Endothelial cell of umbilical vein (primary cell): ENCODE data around the gene SEPTIN3. TPM values are rescaled to one million over a fixed set of nuclear protein-coding genes. Genes with fewer than 3 reads are reported as not detected.

Experiments
- BruUV-seq: library from RNA; stranded (reverse); fragments of 400-500 nt; replicated peaks from 2 replicates; lab custom pipeline; 2021; lab: Mats Ljungman, UMichigan
- CTCF ChIA-PET: fragments of 300-600, 350-600 bp; sonication (Branson Sonifier 250); formaldehyde crosslinking; loops from one replicate; lab custom pipeline; 2021; ENCODE audit warnings: antibody characterized with exemption, inconsistent platforms; lab: Charles Lee
- POLR2A ChIA-PET: fragments of 300-600, 350-600 bp; sonication (Branson Sonifier 250); formaldehyde crosslinking; loops from one replicate; lab custom pipeline; 2021; ENCODE audit warnings: antibody characterized with exemption, inconsistent platforms; lab: Charles Lee
- DNase-seq: peaks from one replicate; pipeline ENCODE4 v3.0.0-alpha.2; 2011; ENCODE audit warnings: low read depth, low spot score
- FAIRE-seq: peaks from 2 replicates; lab custom pipeline; 2011; peaks lifted over from hg19 to GRCh38; lab: Jason Lieb, UNC
- H2AFZ ChIP-seq: 2 replicates; pipeline ENCODE4 v1.6.0; 2012; ENCODE audit warnings: low read depth, low read length, control low read depth, inconsistent platforms
- H3K27ac ChIP-seq: 2 replicates; pipeline ENCODE4 v1.5.1; 2011; ENCODE audit warnings: low read depth, mild to moderate bottlenecking, control low read depth, low read length, moderate library complexity; ENCODE audit not compliant: insufficient read depth
- H3K27me3 ChIP-seq, 2 experiments: 2 replicates each; pipeline versions ENCODE4 v1.6.0 to v1.6.1; 2011; ENCODE audit warnings: low read length in 2 of 2, mixed read lengths in 1 of 2; ENCODE audit not compliant: control insufficient read depth in 2 of 2, insufficient read depth in 2 of 2
- H3K36me3 ChIP-seq, 2 experiments: 2 replicates in 1 of 2; 3 replicates in 1 of 2; pipeline ENCODE4 v1.5.1; 2011; ENCODE audit warnings: low read length in 2 of 2, mild to moderate bottlenecking in 1 of 2, moderate library complexity in 1 of 2; ENCODE audit not compliant: control insufficient read depth in 2 of 2, insufficient read depth in 2 of 2; ENCODE audit errors: extremely low read depth in 1 of 2
- H3K4me1 ChIP-seq: 3 replicates; pipeline ENCODE4 v1.5.1; 2011; ENCODE audit warnings: mild to moderate bottlenecking, low read length; ENCODE audit not compliant: control insufficient read depth, insufficient read depth; ENCODE audit errors: extremely low read depth
- H3K4me2 ChIP-seq: 2 replicates; pipeline ENCODE4 v1.6.1; 2011; ENCODE audit warnings: low read length, control low read depth, mixed read lengths; ENCODE audit not compliant: insufficient read depth
- H3K4me3 ChIP-seq, 3 experiments: fragments of 200-600 bp in 1 of 3; sonication (generic), shearing (Covaris generic) in 1 of 3; replicated peaks in 1 of 3; 2 replicates each; pipeline ENCODE4 v1.5.1; 2011 to 2016; ENCODE audit warnings: control low read depth in 3 of 3, low read length in 3 of 3, mild to moderate bottlenecking in 2 of 3, inconsistent platforms in 1 of 3, low read depth in 1 of 3, moderate library complexity in 1 of 3; ENCODE audit not compliant: insufficient read depth in 1 of 3
- H3K79me2 ChIP-seq: 2 replicates; pipeline ENCODE4 v1.6.0; 2012; ENCODE audit warnings: low read length, inconsistent platforms; ENCODE audit not compliant: control insufficient read depth, insufficient read depth
- H3K9ac ChIP-seq: replicated peaks from 2 replicates; pipeline ENCODE3; 2011; ENCODE audit warnings: low read length, control low read depth; ENCODE audit not compliant: insufficient read depth; ENCODE audit errors: extremely low read depth
- H3K9me1 ChIP-seq: replicated peaks from 3 replicates; pipeline ENCODE4 v1.6.0; 2011; ENCODE audit warnings: mild to moderate bottlenecking, low read length; ENCODE audit not compliant: control insufficient read depth, insufficient read depth; ENCODE audit errors: extremely low read depth
- H3K9me3 ChIP-seq: replicated peaks from 2 replicates; pipeline ENCODE4 v1.5.1; 2012; ENCODE audit warnings: low read length, inconsistent platforms; ENCODE audit not compliant: control insufficient read depth, insufficient read depth
- H4K20me1 ChIP-seq: replicated peaks from 2 replicates; pipeline ENCODE3; 2011; ENCODE audit warnings: mild to moderate bottlenecking, low read length; ENCODE audit not compliant: control insufficient read depth, insufficient read depth; ENCODE audit errors: extremely low read depth
- EZH2 ChIP-seq: IDR thresholded peaks from 2 replicates; pipeline ENCODE4 v1.6.1; 2012; ENCODE audit warnings: borderline replicate concordance, low read depth, mild to moderate bottlenecking, moderate library complexity, low read length, inconsistent platforms; ENCODE audit not compliant: severe bottlenecking
- FOS ChIP-seq: IDR thresholded peaks from 2 replicates; pipeline ENCODE4 v1.6.1; 2011; ENCODE audit warnings: mild to moderate bottlenecking, low read length, moderate library complexity, borderline replicate concordance; ENCODE audit not compliant: insufficient read depth
- GATA2 ChIP-seq: IDR thresholded peaks from 2 replicates; pipeline ENCODE4 v1.7.0; 2011; ENCODE audit warnings: low read depth, mild to moderate bottlenecking, moderate library complexity, mixed read lengths, low read length; ENCODE audit not compliant: insufficient read length, insufficient read depth
- JUN ChIP-seq: IDR thresholded peaks from 2 replicates; pipeline ENCODE4 v1.6.1; 2011; ENCODE audit warnings: borderline replicate concordance, low read depth; ENCODE audit not compliant: insufficient read length, insufficient read depth
- MYC ChIP-seq: IDR thresholded peaks from one replicate; pipeline ENCODE4 v1.6.1; 2011; ENCODE audit warnings: mild to moderate bottlenecking, low read depth, low read length
- POLR2A ChIP-seq: IDR thresholded peaks from 2 replicates; pipeline ENCODE4 v1.6.1; 2012; ENCODE audit warnings: low read depth, mild to moderate bottlenecking, control low read depth, low read length
- dilution Hi-C: fragments of 300-500 bp; cut with MboI; formaldehyde crosslinking; loops from one replicate; pipeline ENCODE4 v1.15.0; 2019; ENCODE audit warnings: low sequenced_read_pairs; ENCODE audit not compliant: extremely low pct_ligation_motif_present
- intact Hi-C: fragments of 100-400 bp; cut with micrococcal nuclease; formaldehyde crosslinking; loops from one replicate; pipeline ENCODE4 v1.10.0; 2022
- polyA plus RNA-seq, 4 experiments: library from polyadenylated mRNA; depleted of rRNA in 3 of 4; stranded (reverse) in 3 of 4; unstranded in 1 of 4; fragments of >200 nt; gene quantifications; 2 replicates each; pipeline versions ENCODE4 v1.2.1 to v1.2.3, GENCODE V29; 2011 to 2012; ENCODE audit warnings: missing spikeins in 1 of 4
- total RNA-seq: library from RNA; stranded (reverse); gene quantifications from 2 replicates; pipeline ENCODE4 v1.2.3, GENCODE V29; 2021
- TF ChIP-seq, protein P1 (sequence below): IDR thresholded peaks from 2 replicates; pipeline ENCODE4 v1.6.1; 2011; ENCODE audit not compliant: insufficient read depth, insufficient read length
- TF ChIP-seq, protein P2 (sequence below), 2 donors: IDR thresholded peaks; 1 replicate in 1 of 2; 2 replicates in 1 of 2; pipeline ENCODE4 v1.5.1; 2011; ENCODE audit warnings: low read length in 2 of 2, mild to moderate bottlenecking in 2 of 2, moderate library complexity in 2 of 2, control low read depth in 1 of 2, inconsistent platforms in 1 of 2, low read depth in 1 of 2; ENCODE audit not compliant: insufficient read depth in 1 of 2; ENCODE audit errors: extremely low read depth in 1 of 2

Gene SEPTIN3
- total and polyA plus RNA-seq, 2 donors (not counting 3 experiments of a cell fraction or from before 2014, with no cell fraction given), result 0.08 to 0.18 TPM

DNA sequence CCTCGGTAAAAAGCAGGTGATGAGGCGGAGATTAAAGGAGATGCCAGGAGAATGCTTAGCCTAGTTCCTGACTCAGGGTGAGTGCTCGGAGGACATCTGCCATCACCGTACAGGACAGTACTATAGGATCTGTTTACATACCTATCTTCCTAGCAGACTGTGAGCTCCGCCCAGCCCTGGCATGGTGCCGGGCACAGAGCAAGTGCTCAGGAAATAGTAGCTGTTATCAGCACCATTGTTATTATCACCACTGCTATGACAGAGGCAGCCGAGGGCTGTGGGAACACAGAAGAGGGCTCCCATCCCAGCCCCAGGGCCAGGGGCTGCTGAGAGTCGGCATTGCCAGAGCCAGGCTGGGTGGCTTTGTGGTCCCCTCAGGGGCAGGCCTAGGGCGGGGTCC, 642 bp upstream of the SEPTIN3 start:
- no peak overlapping the region for H3K27ac ChIP-seq
- CTCF ChIA-PET, result interaction anchor here (1.1 to 5.7 kb wide), 7 partner anchors 28 to 505 kb away, joined by 3 to 83 read pairs (median 16); partner anchors contain the start of gene NDUFA6
- DNase-seq, result peak; percentile 58
- dilution Hi-C loops, result no loop called here
- no peak overlapping the region for H3K4me3 ChIP-seq
- H3K4me2 ChIP-seq, result no peak overlapping the region
- no peak overlapping the region for H3K9ac ChIP-seq
- H4K20me1 ChIP-seq, result no peaks in the 10 kb centered on the region
- H3K27me3 ChIP-seq, result no peaks in the 10 kb centered on the region
- H3K9me3 ChIP-seq, result no peaks in the 10 kb centered on the region
- H2AFZ ChIP-seq, result no peak overlapping the region
- H3K4me1 ChIP-seq, result peaks cover 4% of the 10 kb centered on the region
- no TSS peak for BruUV-seq
- no peaks in the 10 kb centered on the region for H3K9me1 ChIP-seq
- H3K36me3 ChIP-seq, result no peaks in the 10 kb centered on the region
- no peaks in the 10 kb centered on the region for H3K79me2 ChIP-seq
- peak; percentile 18 for FAIRE-seq
- intact Hi-C loops, result no loop called here
- POLR2A ChIA-PET, result no interaction called here
- peak; percentile 19 for TF ChIP-seq GATA2
- TF ChIP-seq, protein P1, sequence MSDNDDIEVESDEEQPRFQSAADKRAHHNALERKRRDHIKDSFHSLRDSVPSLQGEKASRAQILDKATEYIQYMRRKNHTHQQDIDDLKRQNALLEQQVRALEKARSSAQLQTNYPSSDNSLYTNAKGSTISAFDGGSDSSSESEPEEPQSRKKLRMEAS, result no peak

DNA sequence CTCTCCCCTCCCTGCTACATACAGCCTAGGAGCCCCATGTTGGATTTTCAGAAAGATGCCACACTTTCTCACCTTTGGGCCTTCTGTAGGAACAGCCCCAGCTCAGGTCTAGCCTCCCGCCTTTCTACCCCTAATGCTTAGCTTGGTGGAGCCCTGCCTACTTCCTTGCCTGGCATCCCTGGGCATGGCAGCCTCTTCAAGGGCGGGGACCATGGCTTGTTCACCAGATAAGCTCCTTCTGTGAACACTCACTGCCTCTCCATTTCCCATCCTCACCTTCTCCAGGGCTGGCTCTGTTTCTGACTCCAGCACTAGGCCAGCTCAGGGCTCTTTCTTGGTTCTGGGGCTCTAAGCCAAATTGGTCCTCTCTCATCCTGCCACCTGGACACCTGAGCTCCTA, 1.4 kb downstream of the SEPTIN3 start:
- Histone ChIP-seq H3K9me3 (no peaks in the 10 kb centered on the region), H3K4me1 (peaks cover 4% of the 10 kb centered on the region), H3K9ac (no peak overlapping the region), H3K79me2 (no peaks in the 10 kb centered on the region), H3K9me1 (no peaks in the 10 kb centered on the region), H3K27ac (no peak overlapping the region), H3K4me3 (no peak overlapping the region), H3K27me3 (peaks cover 6 to 9% of the 10 kb centered on the region in 2 experiments), H3K4me2 (no peak overlapping the region), H3K36me3 (no peaks in the 10 kb centered on the region), H4K20me1 (no peaks in the 10 kb centered on the region), H2AFZ (no peak overlapping the region)
- no TSS peak for BruUV-seq
- dilution Hi-C loops, result no loop called here
- intact Hi-C loops, result no loop called here
- CTCF ChIA-PET, result interaction anchor here (1.1 to 1.7 kb wide), 2 partner anchors 142 to 473 kb away, joined by 3 to 8 read pairs; no protein-coding TSS in a partner anchor
- FAIRE-seq (no peak), DNase-seq (no peak)
- no peak for TF ChIP-seq POLR2A
- TF ChIP-seq, protein P1, result no peak
- TF ChIP-seq FOS, result no peak
- TF ChIP-seq EZH2, result no peak
- TF ChIP-seq MYC, result no peak
- no peak for TF ChIP-seq GATA2
- TF ChIP-seq, protein P2, sequence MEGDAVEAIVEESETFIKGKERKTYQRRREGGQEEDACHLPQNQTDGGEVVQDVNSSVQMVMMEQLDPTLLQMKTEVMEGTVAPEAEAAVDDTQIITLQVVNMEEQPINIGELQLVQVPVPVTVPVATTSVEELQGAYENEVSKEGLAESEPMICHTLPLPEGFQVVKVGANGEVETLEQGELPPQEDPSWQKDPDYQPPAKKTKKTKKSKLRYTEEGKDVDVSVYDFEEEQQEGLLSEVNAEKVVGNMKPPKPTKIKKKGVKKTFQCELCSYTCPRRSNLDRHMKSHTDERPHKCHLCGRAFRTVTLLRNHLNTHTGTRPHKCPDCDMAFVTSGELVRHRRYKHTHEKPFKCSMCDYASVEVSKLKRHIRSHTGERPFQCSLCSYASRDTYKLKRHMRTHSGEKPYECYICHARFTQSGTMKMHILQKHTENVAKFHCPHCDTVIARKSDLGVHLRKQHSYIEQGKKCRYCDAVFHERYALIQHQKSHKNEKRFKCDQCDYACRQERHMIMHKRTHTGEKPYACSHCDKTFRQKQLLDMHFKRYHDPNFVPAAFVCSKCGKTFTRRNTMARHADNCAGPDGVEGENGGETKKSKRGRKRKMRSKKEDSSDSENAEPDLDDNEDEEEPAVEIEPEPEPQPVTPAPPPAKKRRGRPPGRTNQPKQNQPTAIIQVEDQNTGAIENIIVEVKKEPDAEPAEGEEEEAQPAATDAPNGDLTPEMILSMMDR (IDR thresholded peaks at IDR 0.05; ENCODE audit: extremely low read depth in 1 of 2, insufficient read depth in 1 of 2, low read depth in 1 of 2, low read length in 2 of 2), result no peak
- no peak for TF ChIP-seq JUN
- POLR2A ChIA-PET, result no interaction called here
